Effector CD8-positive, alpha-beta T cell (primary cell): Measurements from ENCODE around the gene CHI3L2.
A peak's percentile ranks its signal among the peaks of the same experiment; 100 is the strongest.

ENCODE experiments used
- DNase-seq: peaks from one replicate; lab custom pipeline; 2025; lab: John Stamatoyannopoulos, UW
- total RNA-seq, 4 experiments: gene quantifications; one replicate each; lab custom pipeline; 2026; lab: John Stamatoyannopoulos, UW

Gene CHI3L2, protein sequence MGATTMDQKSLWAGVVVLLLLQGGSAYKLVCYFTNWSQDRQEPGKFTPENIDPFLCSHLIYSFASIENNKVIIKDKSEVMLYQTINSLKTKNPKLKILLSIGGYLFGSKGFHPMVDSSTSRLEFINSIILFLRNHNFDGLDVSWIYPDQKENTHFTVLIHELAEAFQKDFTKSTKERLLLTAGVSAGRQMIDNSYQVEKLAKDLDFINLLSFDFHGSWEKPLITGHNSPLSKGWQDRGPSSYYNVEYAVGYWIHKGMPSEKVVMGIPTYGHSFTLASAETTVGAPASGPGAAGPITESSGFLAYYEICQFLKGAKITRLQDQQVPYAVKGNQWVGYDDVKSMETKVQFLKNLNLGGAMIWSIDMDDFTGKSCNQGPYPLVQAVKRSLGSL
- total RNA-seq: 4.0 to 30.8 (median 7.1) reads per million in 4 experiments

GRCh38 chr1:111227434-111227833, at the start of gene CHI3L2:
TSS of gene CHI3L2 (plus strand) at chr1:111227713. CDS start at chr1:111227730, 17 bp downstream.
- DNase-seq: no peak

DNA sequence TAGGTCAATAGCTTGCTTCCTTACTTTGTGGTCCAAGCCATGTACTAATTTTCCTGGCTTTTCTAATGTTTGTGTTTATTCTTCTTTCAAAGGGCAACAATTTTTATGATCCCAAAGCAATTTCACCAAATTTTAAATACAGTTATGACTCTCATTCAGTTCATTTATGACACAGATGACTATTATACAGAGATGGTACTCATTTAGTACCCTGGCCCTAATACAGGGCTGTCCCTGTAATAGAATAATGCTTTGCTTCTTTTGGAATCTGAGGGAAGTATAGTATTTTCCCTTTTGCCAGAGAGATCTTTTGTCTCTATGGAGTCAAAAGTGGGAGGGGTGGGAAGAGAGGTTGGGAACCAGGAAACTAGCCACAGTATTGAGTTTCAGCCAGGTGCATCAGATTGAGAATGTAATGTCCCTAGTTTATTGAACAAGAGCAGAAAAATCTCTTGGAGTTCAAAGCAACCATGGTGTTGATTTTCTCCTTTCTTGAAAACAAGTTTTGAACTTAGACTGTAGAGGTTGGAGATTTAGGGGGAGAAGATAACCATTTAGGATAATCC, 47.5 kb upstream of the CHI3L2 start:
- DNase-seq: no peak

GRCh38 chr1:111182052-111182451, 45.5 kb upstream of the CHI3L2 start:
- no peak for DNase-seq

DNA sequence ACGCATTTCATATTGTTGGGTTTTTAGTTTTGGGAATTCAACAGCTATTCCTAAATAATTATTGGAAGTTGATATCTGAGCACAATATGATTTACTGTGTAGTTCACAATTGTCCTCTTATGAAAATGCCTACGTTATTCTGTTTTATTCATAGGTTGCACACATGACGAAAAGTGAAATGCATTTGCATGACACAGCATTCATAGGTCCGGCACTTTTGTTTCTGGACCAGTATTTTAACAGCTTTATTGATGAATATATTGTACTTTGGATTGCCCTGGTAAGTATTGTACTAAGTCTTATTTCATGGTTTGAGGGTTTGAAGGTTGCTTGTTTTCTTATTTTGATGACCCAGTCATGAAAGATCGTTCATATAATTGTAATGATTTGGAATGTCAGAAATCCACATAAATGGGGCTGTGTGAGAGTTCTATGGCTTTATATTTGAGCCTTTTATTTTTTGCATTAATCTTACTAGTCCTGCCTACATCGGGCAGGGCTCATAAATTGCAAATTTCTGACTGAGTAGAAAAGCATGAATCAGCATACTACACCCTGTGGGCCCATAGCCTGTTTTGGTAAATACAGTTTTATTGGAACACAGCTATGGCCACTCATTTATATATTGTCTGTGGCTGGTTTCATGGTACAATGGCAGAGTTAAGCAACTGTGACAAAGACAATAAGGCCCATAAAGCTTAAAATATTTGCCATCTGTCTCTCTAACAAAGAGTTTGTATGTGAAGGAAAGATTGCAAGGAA, 44.0 kb upstream of the CHI3L2 start:
- no peak for DNase-seq

GRCh38 chr1:111184663-111185062, 42.9 kb upstream of the CHI3L2 start:
- DNase-seq: no peak

DNA sequence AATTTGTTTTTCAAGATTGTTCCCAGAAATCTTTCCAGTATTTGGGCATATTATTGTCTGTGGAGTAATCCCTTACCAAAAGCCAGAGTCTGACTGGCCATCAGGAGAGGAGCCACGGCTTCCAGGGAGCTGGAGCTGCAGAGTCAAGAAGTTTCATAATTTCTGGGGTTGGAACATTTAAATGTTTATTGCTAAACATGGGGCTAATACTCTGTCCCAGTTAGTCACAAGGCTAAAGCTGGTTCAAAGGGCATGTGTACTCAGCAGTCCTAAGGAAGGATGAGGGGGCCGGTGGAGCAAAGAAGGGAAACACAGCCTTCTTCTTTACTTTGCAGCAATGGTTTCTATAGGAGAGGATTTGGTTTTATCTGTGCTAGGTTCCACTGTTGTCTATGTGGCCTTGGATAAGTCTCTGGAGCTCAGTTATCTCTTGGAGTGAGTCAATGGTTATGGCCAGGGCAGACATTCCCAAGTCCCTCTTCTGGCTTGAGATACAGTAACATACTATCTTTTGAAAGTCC, 36.5 kb upstream of the CHI3L2 start:
- no peak for DNase-seq

DNA sequence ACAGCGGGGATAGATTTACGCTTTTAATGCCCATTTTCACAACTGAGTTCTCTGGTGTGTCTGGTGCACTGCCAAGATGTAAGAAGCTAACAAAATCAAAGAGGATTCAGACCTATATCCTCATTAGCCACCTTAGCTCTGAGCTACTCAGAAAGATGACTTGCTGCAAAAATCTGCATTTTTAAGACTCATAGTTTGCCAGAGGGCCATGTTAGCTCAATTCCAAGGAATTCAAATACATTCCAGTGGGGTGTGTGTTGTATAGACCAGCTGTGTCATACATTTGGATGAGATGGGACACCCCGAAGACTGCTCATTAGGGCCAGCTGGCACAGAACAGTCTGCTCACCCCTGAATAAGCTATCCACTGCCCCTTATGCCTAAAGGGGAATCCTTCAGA, 36.0 kb upstream of the CHI3L2 start:
- DNase-seq: no peak

DNA sequence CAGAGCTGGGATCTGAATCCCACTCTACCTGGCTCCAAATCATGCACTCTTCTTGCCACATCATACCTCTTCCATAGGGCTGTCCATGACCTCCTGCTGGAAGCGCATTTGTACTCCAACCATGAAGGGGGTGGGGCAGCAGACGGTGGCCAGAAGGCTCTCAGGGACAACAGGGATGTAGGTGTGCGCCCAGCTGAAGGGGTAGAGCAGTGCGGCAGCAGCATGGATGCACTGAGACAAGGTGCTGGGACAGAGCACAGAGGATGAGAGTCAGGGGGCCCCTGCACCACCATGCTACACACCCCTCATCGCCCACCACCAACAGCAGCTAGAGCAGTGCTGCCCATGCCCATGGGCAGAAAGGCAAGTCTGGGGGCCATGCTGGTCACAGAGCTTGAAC, 35.4 kb upstream of the CHI3L2 start:
- DNase-seq: no peak

DNA sequence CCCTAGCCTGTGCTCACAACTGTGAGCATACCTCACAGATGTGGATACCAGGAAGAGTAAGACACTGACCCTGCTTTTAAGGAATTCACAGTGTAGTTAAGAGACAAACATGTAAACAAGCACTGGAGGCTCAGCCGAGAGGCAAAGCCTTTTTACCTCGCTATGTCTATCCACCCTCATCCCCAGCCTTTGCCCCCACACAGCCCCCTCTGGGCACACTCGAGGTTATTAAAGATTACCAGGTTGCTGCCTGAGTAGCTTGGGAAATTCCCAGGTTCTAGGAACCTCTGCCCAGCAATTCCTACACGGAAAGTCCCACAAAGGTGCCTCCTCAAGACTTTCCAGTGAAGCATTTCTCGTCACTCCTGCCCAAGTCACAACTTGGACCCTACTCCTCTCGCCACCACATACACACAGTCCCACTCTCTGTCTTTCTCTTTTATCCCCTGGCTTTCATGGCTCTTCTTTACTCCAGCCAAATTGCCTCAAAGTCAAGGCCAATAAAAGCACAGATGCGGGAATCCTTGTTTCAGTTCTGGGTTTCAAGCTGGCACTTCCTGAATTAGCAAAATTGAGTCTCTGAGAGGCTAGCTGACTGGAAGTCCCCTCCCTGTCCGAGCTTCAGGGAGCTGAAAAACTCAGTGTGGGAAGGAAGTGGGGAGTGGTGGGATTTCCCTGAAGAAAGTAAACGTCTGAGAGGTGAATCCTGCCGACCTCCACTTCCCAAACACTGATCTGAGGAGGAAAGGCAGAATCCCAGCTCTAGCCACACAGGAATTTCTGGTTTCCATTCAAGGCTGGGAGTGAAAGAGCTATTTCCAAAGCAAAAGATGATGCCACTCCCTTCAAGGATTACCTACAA, 34.6 kb upstream of the CHI3L2 start:
- peak; percentile 22 for DNase-seq

DNA sequence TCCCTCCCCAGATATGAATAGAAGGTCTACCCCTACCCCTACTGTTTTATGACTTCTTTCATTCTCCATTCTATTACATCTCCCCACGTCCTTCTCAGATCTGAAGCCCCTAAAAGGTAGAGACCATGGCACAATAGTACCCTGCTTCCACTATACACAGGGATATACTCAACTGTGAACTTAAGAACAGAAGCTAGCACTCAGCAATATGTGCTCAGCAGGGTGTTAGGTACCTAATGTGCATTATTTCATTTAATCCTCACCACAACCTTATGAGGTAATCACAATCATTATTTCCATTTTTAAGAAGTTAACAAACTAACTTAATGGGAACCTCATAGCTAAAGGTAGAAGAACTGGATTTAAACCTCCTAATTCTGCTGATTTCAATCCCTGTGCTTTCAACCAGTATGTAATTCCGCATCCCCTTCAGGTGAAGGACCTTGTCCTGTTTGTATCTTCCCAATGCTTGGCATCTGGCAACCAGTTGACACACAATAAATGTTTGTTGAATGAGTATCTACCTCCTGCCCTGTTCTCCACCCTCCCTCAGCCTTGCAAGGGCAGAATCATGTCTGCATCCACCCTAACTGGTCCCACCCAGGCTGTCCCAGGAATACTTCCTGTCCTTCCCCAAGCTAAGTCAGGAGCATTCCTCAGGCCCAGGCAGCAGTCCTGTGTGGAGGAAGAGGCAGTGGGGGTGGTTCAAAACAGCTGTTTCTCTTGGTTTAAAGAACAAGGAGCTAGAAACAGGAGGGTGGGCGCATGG, 33.6 kb upstream of the CHI3L2 start:
- DNase-seq: no peak

DNA sequence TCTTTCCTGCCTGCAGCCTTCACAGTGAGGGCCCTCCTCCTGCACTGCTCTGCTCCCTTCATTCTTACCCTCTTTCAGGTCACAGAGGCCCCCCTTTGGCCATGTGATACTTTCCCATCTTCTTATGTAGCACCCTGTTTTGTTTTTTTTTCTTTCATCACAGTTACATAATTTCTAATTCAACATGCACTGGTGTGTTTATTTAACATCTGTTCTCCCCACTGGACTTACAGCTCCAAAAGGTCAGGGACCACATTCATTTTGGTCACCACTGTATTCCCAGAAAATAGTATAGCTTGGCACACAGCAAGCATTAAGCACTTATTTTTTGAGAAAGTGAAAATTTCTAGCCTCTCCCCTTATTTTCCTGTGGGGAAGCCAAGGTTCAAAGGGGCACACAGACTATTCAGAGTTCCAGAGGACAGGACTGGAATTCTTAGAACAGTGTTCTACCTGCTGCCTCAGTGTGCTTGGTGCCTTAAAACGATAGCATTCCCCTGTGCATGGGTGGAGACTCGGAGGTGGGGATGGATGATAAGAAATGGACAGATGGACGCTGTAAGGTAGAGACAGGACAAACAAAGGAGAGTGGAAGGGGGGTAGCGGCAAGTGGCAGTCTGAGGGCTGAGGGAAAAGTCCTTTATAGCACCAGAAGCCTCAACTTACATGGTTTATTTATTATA, 32.4 kb upstream of the CHI3L2 start:
- DNase-seq: no peak

- DNase-seq: no peak
These were observed 31.3 kb upstream of the CHI3L2 start for GRCh38 chr1:111196213-111196612.

- peak; percentile 54 for DNase-seq
These were observed 29.8 kb upstream of the CHI3L2 start for GRCh38 chr1:111197598-111198284.

- DNase-seq: no peak
These were observed 28.7 kb upstream of the CHI3L2 start for GRCh38 chr1:111198836-111199235.

GRCh38 chr1:111199329-111199728, 28.2 kb upstream of the CHI3L2 start:
- no peak for DNase-seq

GRCh38 chr1:111199881-111200801, 27.4 kb upstream of the CHI3L2 start, which contains the start of gene DENND2D:
TSS of gene DENND2D (minus strand) at chr1:111200646. CDS start at chr1:111200459, 187 bp downstream.
- DNase-seq: no peak

GRCh38 chr1:111200802-111201161, 26.7 kb upstream of the CHI3L2 start:
- no peak for DNase-seq

DNA sequence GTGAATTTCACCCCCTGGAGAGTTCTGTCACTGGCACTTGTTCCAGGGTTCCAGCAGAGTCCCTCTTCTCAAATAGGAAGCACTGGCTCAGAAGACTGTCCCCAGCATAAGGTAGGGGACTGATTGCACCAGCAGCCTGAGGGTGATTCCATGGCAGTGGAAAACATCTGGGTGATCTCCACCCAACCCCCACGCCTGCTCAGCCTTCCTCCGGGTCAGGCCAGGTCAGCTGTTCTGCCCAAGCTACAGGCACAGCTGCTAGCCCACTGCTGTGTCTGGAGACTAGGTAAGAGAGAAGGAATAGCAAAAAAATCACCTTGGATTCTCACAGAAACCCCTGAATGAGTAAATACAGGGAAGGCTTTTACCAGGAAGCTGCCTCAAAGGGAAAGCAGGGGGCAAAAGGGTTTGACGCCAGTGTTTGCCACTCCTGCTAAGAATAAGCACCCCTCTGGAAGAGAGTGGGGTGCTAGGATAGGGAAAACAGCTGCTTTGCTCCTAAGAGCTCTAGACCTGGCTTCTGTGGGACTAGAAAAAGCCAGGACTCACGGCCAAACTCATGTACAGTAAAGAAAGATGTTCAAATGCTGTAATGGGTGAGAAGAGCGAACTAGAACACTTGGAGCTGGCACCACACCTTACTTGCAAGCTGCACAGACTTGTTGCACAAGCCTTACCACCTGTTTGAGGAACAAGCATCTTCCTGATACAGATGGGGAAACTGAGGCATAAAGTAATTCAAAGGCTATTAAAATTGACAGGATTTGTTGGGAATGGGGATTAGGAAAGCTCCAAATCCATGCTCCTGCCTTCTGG, 26.0 kb upstream of the CHI3L2 start:
- DNase-seq: no peak
